ENCODE measurements around the gene DRAP1.

DRAP1 gene

DNA sequence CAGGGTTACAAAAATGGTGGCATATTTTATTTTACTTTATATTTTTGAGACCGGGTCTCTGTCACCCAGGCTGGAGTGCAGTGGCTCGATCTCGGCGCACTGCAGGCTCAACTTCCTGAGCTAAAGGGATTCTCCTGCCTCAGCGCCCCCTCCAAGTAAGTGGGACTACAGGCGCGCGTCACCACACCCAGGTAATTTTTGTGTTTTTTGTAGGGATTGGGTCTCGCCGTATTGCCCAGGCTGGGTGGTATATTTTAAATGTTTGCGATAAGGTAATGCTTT is 18.4 kb upstream of the DRAP1 start:
- Histone ChIP-seq H3K9ac (ENCODE audit: low read length) (no peak overlapping the region), H3K27ac (ENCODE audit: low read depth, low read length) (no peak overlapping the region), H3K27me3 (ENCODE audit: control insufficient read depth, insufficient read depth, low read length) (peaks cover 9% of the 10 kb centered on the region), H3K36me3 (ENCODE audit: control insufficient read depth, insufficient read depth, low read length) (no peaks in the 10 kb centered on the region), H3K4me3 (ENCODE audit: low read length) (peak overlapping the region; percentile 58), H3K4me1 (ENCODE audit: control insufficient read depth, insufficient read depth, low read length) (peaks cover 3% of the 10 kb centered on the region)

GRCh38 chr11:65903068-65903481 is 16.2 kb upstream of the DRAP1 start:
- Histone ChIP-seq H3K27ac (ENCODE audit: low read depth, low read length) (no peak overlapping the region), H3K9ac (ENCODE audit: low read length) (no peak overlapping the region), H3K27me3 (ENCODE audit: control insufficient read depth, insufficient read depth, low read length) (peaks cover 9% of the 10 kb centered on the region)

GRCh38 chr11:65903715-65904114 is 15.5 kb upstream of the DRAP1 start:
- Histone ChIP-seq H3K36me3 (ENCODE audit: control insufficient read depth, insufficient read depth, low read length) (no peaks in the 10 kb centered on the region), H3K4me3 (ENCODE audit: low read length) (no peak overlapping the region), H3K27me3 (ENCODE audit: control insufficient read depth, insufficient read depth, low read length) (peaks cover 9% of the 10 kb centered on the region), H3K4me1 (ENCODE audit: control insufficient read depth, insufficient read depth, low read length) (peaks cover 3% of the 10 kb centered on the region), H3K9ac (ENCODE audit: low read length) (no peak overlapping the region), H3K27ac (ENCODE audit: low read depth, low read length) (no peak overlapping the region)

More at GRCh38 chr11:65903068-65903481, 16.2 kb upstream of the DRAP1 start:
- Histone ChIP-seq H3K4me1 (ENCODE audit: control insufficient read depth, insufficient read depth, low read length) (peaks cover 3% of the 10 kb centered on the region), H3K36me3 (ENCODE audit: control insufficient read depth, insufficient read depth, low read length) (no peaks in the 10 kb centered on the region), H3K4me3 (ENCODE audit: low read length) (no peak overlapping the region)

DNA sequence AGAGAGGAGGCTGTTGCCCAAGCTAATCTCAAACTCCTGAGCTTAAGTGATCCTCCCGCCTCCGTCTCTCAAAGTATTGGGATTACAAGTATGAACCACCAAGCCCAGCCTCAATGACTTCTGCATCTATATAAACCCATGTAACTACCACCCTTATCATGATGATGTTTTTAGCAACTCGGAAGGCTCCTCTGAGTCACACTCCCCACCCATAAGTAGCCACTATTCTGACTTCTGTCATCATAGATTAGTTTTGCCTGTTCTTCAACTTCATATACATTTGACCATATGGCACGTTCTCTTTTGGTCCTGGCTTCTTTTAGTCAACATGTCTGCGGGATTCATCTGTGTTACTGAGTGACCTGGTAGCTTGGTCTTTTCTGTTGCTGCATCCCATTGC is 12.6 kb upstream of the DRAP1 start:
- Histone ChIP-seq H3K36me3 (ENCODE audit: control insufficient read depth, insufficient read depth, low read length) (no peaks in the 10 kb centered on the region), H3K27me3 (ENCODE audit: control insufficient read depth, insufficient read depth, low read length) (no peaks in the 10 kb centered on the region), H3K4me1 (ENCODE audit: control insufficient read depth, insufficient read depth, low read length) (peaks cover 2% of the 10 kb centered on the region), H3K9ac (ENCODE audit: low read length) (no peak overlapping the region), H3K27ac (ENCODE audit: low read depth, low read length) (no peak overlapping the region), H3K4me3 (ENCODE audit: low read length) (no peak overlapping the region)

DNA sequence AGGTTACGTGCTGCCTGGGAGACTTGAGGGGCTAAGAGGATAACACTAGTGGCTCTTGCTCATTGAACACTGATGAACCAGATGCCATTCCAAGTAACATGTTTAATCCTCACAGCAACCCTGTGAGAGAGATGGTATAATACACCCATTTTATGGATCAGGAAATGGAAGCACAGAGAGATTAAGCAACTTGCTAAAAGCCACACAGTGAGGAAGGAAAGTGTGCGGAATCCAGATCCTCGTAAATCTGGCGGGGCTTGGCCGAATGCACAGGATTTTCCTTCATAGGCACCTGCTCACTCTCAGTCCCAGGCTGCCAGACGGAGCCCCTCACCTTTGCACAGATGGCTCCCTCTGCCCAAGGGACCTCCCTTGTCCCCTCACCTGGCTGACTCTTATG is 11.3 kb upstream of the DRAP1 start:
- no peaks in the 10 kb centered on the region for H3K36me3 ChIP-seq (ENCODE audit: control insufficient read depth, insufficient read depth, low read length)
- peaks cover 5% of the 10 kb centered on the region for H3K4me1 ChIP-seq (ENCODE audit: control insufficient read depth, insufficient read depth, low read length)

GRCh38 chr11:65911682-65912568 is 7.3 kb upstream of the DRAP1 start:
- Histone ChIP-seq H3K4me3 (ENCODE audit: low read length) (no peak overlapping the region), H3K36me3 (ENCODE audit: control insufficient read depth, insufficient read depth, low read length) (no peaks in the 10 kb centered on the region), H3K9ac (ENCODE audit: low read length) (no peak overlapping the region), H3K27me3 (ENCODE audit: control insufficient read depth, insufficient read depth, low read length) (no peaks in the 10 kb centered on the region), H3K27ac (ENCODE audit: low read depth, low read length) (no peak overlapping the region), H3K4me1 (ENCODE audit: control insufficient read depth, insufficient read depth, low read length) (peaks cover 21% of the 10 kb centered on the region)

More for the DNA sequence above, 11.3 kb upstream of the DRAP1 start:
- H3K4me3 ChIP-seq (ENCODE audit: low read length) = no peak overlapping the region
- no peaks in the 10 kb centered on the region for H3K27me3 ChIP-seq (ENCODE audit: control insufficient read depth, insufficient read depth, low read length)
- no peak overlapping the region for H3K27ac ChIP-seq (ENCODE audit: low read depth, low read length)
- no peak overlapping the region for H3K9ac ChIP-seq (ENCODE audit: low read length)

DNA sequence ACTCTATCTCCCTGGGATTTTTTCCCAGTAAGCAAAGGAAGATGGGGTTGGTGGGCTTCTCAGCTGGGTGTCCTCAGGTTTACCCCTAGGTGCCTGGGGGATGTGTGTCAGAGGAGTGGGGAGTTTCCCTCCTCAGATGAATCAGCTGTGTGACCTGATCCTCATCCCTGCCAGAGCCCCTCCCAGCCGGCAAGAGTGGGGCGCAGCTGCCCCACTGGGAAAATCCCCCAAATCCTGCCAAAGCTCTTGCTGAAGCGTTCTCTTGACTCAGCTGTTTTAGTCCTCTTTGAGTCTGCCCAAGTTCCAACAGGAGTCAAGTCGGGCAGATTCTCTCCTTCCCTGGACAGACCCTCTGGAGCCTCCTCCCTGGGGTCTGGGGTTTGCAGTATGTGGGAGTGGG is 6.4 kb upstream of the DRAP1 start:
- no peak overlapping the region for H3K4me3 ChIP-seq (ENCODE audit: low read length)
- no peaks in the 10 kb centered on the region for H3K27me3 ChIP-seq (ENCODE audit: control insufficient read depth, insufficient read depth, low read length)
- no peak overlapping the region for H3K9ac ChIP-seq (ENCODE audit: low read length)
- peaks cover 31% of the 10 kb centered on the region for H3K4me1 ChIP-seq (ENCODE audit: control insufficient read depth, insufficient read depth, low read length)
- no peaks in the 10 kb centered on the region for H3K36me3 ChIP-seq (ENCODE audit: control insufficient read depth, insufficient read depth, low read length)
- no peak overlapping the region for H3K27ac ChIP-seq (ENCODE audit: low read depth, low read length)

DNA sequence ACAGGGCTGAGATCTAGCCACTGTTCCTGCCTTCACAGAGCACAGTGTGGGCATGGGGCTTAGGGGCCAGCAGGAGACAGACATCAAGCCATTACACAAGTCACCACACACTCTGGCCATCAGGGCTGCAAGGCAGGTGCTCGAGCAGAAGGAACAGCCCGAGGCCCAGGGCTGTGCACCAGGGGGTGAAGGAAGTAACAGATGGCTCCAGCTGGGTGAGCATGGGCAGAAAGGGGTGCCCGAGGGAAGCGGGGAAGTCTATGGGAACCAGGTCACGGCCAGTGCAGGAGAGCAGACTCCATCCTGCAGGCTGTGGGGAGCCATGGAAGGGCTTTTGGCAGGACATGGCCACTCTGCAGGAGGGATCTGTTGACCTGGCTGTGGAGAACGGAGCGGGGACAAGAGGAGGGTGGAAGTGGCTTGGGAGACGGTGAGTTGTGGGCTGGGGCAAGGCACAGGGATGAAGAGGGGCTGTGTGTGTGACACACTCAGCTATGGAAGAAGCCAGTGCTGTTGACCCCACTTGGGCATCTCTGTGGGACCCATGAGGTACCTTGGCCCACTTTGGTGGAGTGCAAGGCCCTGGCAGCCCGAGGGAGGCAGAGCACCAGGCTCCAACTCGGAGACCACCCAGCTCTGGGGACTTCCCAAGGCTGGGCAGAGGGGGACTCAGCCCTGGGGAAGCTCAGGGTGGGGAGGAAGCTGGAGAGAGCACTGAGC is 4.0 kb upstream of the DRAP1 start:
- H3K27me3 ChIP-seq (ENCODE audit: control insufficient read depth, insufficient read depth, low read length) = no peaks in the 10 kb centered on the region
- H3K4me1 ChIP-seq (ENCODE audit: control insufficient read depth, insufficient read depth, low read length) = peaks cover 34% of the 10 kb centered on the region
- peak overlapping the region; percentile 88 for H3K27ac ChIP-seq (ENCODE audit: low read depth, low read length)
- no peaks in the 10 kb centered on the region for H3K36me3 ChIP-seq (ENCODE audit: control insufficient read depth, insufficient read depth, low read length)
- H3K9ac ChIP-seq (ENCODE audit: low read length) = no peak overlapping the region
- H3K4me3 ChIP-seq (ENCODE audit: low read length) = no peak overlapping the region

- H3K4me1 ChIP-seq (ENCODE audit: control insufficient read depth, insufficient read depth, low read length) = peaks cover 39% of the 10 kb centered on the region
- no peak overlapping the region for H3K9ac ChIP-seq (ENCODE audit: low read length)
- H3K4me3 ChIP-seq (ENCODE audit: low read length) = peak overlapping the region; percentile 14
- H3K27me3 ChIP-seq (ENCODE audit: control insufficient read depth, insufficient read depth, low read length) = no peaks in the 10 kb centered on the region
- H3K27ac ChIP-seq (ENCODE audit: low read depth, low read length) = peak overlapping the region; percentile 88
- peaks cover 3% of the 10 kb centered on the region for H3K36me3 ChIP-seq (ENCODE audit: control insufficient read depth, insufficient read depth, low read length)
These were observed 3.4 kb upstream of the DRAP1 start for GRCh38 chr11:65915821-65916251.

- no peak overlapping the region for H3K4me3 ChIP-seq (ENCODE audit: low read length)
These were observed 2.8 kb upstream of the DRAP1 start for GRCh38 chr11:65916391-65916790.

DNA sequence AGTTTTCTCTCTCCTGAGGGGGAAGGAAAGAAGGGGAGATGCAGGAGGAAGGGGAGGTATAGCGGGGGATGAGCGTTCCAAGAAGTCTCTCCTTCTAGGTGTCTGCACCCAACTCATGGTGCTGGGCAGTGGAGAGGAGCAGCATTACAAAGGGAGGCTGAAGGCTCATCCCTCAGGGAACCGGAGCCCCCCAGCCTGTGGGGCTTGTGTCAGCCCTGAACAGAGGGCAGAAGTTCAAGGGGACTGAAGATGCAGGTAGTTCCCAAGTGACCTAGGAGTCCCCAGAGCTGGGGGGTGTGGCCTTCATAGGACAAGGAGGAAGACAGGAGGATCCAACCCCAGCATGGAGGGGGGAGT is 2.2 kb upstream of the DRAP1 start:
- Histone ChIP-seq H3K27ac (ENCODE audit: low read depth, low read length) (peak overlapping the region; percentile 88), H3K4me1 (ENCODE audit: control insufficient read depth, insufficient read depth, low read length) (peaks cover 34% of the 10 kb centered on the region), H3K4me3 (ENCODE audit: low read length) (peak overlapping the region; percentile 97), H3K9ac (ENCODE audit: low read length) (no peak overlapping the region), H3K27me3 (ENCODE audit: control insufficient read depth, insufficient read depth, low read length) (no peaks in the 10 kb centered on the region), H3K36me3 (ENCODE audit: control insufficient read depth, insufficient read depth, low read length) (peaks cover 4% of the 10 kb centered on the region)

More at GRCh38 chr11:65916391-65916790, 2.8 kb upstream of the DRAP1 start:
- Histone ChIP-seq H3K36me3 (ENCODE audit: control insufficient read depth, insufficient read depth, low read length) (peaks cover 4% of the 10 kb centered on the region), H3K9ac (ENCODE audit: low read length) (no peak overlapping the region), H3K27ac (ENCODE audit: low read depth, low read length) (peak overlapping the region; percentile 88), H3K4me1 (ENCODE audit: control insufficient read depth, insufficient read depth, low read length) (peaks cover 39% of the 10 kb centered on the region), H3K27me3 (ENCODE audit: control insufficient read depth, insufficient read depth, low read length) (no peaks in the 10 kb centered on the region)

GRCh38 chr11:65917434-65918210 is 1.6 kb upstream of the DRAP1 start:
- peak overlapping the region; percentile 70 for H3K9ac ChIP-seq (ENCODE audit: low read length)
- H3K4me3 ChIP-seq (ENCODE audit: low read length) = peak overlapping the region; percentile 97
- peak overlapping the region; percentile 94 for H3K27ac ChIP-seq (ENCODE audit: low read depth, low read length)
- H3K36me3 ChIP-seq (ENCODE audit: control insufficient read depth, insufficient read depth, low read length) = peaks cover 7% of the 10 kb centered on the region
- no peaks in the 10 kb centered on the region for H3K27me3 ChIP-seq (ENCODE audit: control insufficient read depth, insufficient read depth, low read length)
- H3K4me1 ChIP-seq (ENCODE audit: control insufficient read depth, insufficient read depth, low read length) = peaks cover 33% of the 10 kb centered on the region

All from rectal smooth muscle tissue (tissue), 1 donor.